ENCODE measurements around the gene VSIG10L. TPM values are rescaled to one million over a fixed set of nuclear protein-coding genes. Genes with fewer than 3 reads are reported as not detected.

VSIG10L gene
- total RNA-seq, 1 experiment from 2014 or later: 3.0 TPM

DNA sequence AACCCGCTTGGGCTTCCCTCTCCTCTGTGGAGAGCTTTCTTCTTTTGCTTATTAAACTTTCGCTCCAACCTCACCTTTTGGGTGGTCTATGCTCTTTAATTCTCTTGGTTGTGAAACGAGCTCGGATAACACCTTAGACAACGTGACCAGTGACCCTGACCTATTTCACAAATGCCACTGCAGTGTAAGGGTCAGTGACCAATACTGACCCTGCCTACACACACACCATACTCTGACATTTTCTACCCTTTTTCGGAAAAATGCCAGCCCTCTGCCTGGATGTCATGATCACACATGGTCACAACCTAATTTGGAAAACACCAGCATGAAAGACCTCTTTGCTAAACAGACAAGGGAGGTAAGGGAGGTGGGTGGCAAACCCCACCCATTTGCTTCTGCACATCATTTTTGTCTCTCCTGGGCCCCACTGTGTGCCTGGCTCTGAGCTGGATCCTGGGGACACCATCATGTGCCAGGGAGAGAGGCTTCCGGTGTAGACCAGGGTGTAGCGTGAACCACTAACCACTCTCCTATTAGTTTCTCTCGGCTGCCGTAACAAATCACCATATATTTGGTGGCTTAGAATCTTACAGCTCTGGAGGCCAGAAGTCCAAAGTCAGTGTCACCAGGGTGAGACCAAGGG lies 14.3 kb upstream of the VSIG10L start:
- intact Hi-C loops (cut with micrococcal nuclease; ENCODE audit: unreplicated experiment): no loop called here
- no peaks in the 10 kb centered on the region for H3K4me1 Mint-ChIP-seq (ENCODE audit: low read depth, unreplicated experiment)
- DNase-seq: no peak

DNA sequence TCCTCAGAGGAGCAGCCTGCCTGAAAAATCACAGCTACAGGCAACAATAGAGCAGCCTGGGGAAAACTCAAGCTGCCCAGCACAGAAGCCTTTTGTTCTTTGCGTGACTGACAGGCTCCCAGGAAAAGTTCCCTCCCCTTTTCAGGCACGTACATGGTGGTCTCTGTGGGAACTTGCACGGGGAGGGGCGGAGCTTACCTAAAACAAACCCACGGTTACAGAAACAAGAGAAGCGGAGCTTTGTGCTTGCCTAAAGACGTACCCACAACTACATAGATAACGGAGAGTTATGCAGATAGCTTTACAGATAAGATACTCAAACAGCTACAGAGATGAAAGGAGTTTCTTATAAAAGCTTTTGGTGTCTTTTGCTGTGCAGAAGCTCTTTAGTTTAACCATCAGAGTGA lies 12.8 kb upstream of the VSIG10L start:
- Mint-ChIP-seq H3K27me3 (ENCODE audit: unreplicated experiment) (no peaks in the 10 kb centered on the region), H3K36me3 (ENCODE audit: insufficient read depth, unreplicated experiment) (peaks cover 25% of the 10 kb centered on the region), H3K4me1 (ENCODE audit: low read depth, unreplicated experiment) (no peaks in the 10 kb centered on the region), H3K4me3 (ENCODE audit: low read depth, unreplicated experiment) (no peak overlapping the region), H3K9me3 (ENCODE audit: low read depth, unreplicated experiment) (no peaks in the 10 kb centered on the region), H3K27ac (ENCODE audit: unreplicated experiment) (peak overlapping the region; percentile 18)
- no peak for DNase-seq
- BruUV-seq (replicated peaks): no TSS peak
- TF ChIP-seq, protein P1, sequence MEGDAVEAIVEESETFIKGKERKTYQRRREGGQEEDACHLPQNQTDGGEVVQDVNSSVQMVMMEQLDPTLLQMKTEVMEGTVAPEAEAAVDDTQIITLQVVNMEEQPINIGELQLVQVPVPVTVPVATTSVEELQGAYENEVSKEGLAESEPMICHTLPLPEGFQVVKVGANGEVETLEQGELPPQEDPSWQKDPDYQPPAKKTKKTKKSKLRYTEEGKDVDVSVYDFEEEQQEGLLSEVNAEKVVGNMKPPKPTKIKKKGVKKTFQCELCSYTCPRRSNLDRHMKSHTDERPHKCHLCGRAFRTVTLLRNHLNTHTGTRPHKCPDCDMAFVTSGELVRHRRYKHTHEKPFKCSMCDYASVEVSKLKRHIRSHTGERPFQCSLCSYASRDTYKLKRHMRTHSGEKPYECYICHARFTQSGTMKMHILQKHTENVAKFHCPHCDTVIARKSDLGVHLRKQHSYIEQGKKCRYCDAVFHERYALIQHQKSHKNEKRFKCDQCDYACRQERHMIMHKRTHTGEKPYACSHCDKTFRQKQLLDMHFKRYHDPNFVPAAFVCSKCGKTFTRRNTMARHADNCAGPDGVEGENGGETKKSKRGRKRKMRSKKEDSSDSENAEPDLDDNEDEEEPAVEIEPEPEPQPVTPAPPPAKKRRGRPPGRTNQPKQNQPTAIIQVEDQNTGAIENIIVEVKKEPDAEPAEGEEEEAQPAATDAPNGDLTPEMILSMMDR (IDR thresholded peaks at IDR 0.05; ENCODE audit: unreplicated experiment): no peak
- intact Hi-C loops (cut with micrococcal nuclease; ENCODE audit: unreplicated experiment): no loop called here
- CTCF ChIA-PET: interaction anchor here (0.5 to 1.1 kb wide), 3 partner anchors 39 to 306 kb away, joined by 3 to 6 read pairs (median 4); no protein-coding TSS in a partner anchor

More for the DNA sequence above, 14.3 kb upstream of the VSIG10L start:
- TF ChIP-seq, protein P1 (IDR thresholded peaks at IDR 0.05; ENCODE audit: unreplicated experiment): no peak
- H3K27ac Mint-ChIP-seq (ENCODE audit: unreplicated experiment): no peak overlapping the region
- no peaks in the 10 kb centered on the region for H3K9me3 Mint-ChIP-seq (ENCODE audit: low read depth, unreplicated experiment)
- no peaks in the 10 kb centered on the region for H3K27me3 Mint-ChIP-seq (ENCODE audit: unreplicated experiment)
- CTCF ChIA-PET: no interaction called here
- no TSS peak for BruUV-seq (replicated peaks)
- peaks cover 16% of the 10 kb centered on the region for H3K36me3 Mint-ChIP-seq (ENCODE audit: insufficient read depth, unreplicated experiment)
- no peak overlapping the region for H3K4me3 Mint-ChIP-seq (ENCODE audit: low read depth, unreplicated experiment)

DNA sequence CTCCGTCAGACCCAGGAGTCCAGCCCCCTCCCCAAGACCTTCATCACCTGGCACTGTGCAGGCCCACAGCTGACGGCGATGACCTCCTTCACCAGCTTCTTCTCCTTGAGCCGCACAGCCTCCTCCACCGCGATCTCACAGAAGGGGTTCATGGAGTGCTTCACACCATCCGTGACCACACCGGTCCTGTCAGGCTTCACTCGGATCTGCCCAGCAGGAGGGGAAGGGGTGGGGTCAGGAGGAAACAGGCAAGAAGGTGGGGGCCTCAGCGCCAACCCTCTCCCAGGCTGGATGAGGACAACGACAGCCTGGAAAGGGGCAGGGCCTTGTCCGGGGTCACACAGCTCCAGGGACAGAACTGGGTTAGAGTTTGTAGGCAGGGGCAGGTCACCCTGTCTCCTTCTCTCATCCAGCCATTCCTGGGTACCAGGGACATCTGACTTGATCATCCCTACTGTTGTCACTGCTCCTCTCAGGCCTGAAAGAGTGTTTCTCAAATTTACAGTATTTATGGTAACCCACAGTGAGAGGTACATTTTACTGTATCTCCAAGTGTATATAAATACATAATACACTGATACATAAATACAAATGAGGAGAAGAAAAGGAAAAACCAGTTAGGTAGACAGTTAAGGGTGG lies 12.3 kb upstream of the VSIG10L start:
- CTCF ChIA-PET: interaction anchor here (1.0 to 1.1 kb wide), 2 partner anchors 40 to 79 kb away, joined by 3 to 6 read pairs; no protein-coding TSS in a partner anchor
- Mint-ChIP-seq H3K27ac (ENCODE audit: unreplicated experiment) (peak overlapping the region; percentile 18), H3K4me1 (ENCODE audit: low read depth, unreplicated experiment) (no peaks in the 10 kb centered on the region), H3K27me3 (ENCODE audit: unreplicated experiment) (no peaks in the 10 kb centered on the region), H3K36me3 (ENCODE audit: insufficient read depth, unreplicated experiment) (peaks cover 30% of the 10 kb centered on the region), H3K4me3 (ENCODE audit: low read depth, unreplicated experiment) (no peak overlapping the region), H3K9me3 (ENCODE audit: low read depth, unreplicated experiment) (no peaks in the 10 kb centered on the region)
- intact Hi-C loops (cut with micrococcal nuclease; ENCODE audit: unreplicated experiment): no loop called here
- TF ChIP-seq, protein P1 (IDR thresholded peaks at IDR 0.05; ENCODE audit: unreplicated experiment): no peak
- no peak for DNase-seq
- BruUV-seq (replicated peaks): no TSS peak

DNA sequence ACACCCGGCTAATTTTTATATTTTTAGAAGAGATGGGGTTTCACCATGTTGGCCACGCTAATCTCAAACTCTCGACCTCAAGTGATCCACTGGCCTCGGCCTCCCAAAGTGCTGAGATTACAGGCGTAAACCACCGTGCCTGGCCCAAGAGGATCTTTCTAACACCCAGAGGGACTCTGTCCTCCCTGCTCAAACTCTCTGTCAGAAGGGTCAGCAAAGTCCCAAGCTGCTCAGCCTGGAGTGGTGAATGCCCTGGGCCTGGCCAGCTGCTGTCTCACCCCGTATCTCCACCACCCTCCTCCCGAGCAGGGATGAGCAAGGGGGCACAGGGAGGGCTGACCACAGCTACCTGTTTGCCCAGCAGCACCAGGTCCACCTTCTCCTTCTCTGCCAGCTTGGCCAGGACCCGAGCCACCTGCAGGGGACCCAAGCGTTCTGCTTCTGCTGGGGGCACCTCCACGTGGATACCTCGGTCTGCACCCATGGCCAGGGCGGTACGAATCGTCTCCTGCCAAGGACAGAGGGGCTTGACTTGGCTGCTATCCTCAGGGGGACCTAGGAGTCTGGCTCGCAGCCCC lies 10.9 kb upstream of the VSIG10L start:
- TF ChIP-seq, protein P1 (IDR thresholded peaks at IDR 0.05; ENCODE audit: unreplicated experiment): no peak
- DNase-seq: no peak
- Mint-ChIP-seq H3K4me3 (ENCODE audit: low read depth, unreplicated experiment) (no peak overlapping the region), H3K9me3 (ENCODE audit: low read depth, unreplicated experiment) (no peaks in the 10 kb centered on the region), H3K27me3 (ENCODE audit: unreplicated experiment) (no peaks in the 10 kb centered on the region), H3K27ac (ENCODE audit: unreplicated experiment) (no peak overlapping the region), H3K4me1 (ENCODE audit: low read depth, unreplicated experiment) (peaks cover 2% of the 10 kb centered on the region), H3K36me3 (ENCODE audit: insufficient read depth, unreplicated experiment) (peaks cover 31% of the 10 kb centered on the region)
- no TSS peak for BruUV-seq (replicated peaks)
- CTCF ChIA-PET: interaction anchor here (0.6 to 0.7 kb wide), 2 partner anchors 35 to 54 kb away, joined by 3 to 5 read pairs; no protein-coding TSS in a partner anchor
- intact Hi-C loops (cut with micrococcal nuclease; ENCODE audit: unreplicated experiment): no loop called here

All from Calu3 (cell line).